AG09319 (cell line): ENCODE results near the gene ENO4.

Experiments
- DNase-seq: peaks from one replicate; pipeline ENCODE4 v3.0.0-alpha.2; 2010; ENCODE audit warnings: low read depth; ENCODE audit errors: extremely low read depth
- TF ChIP-seq, protein P1 (sequence below): IDR thresholded peaks from 2 replicates; pipeline ENCODE4 v1.5.1; 2011; ENCODE audit warnings: low read depth, mild to moderate bottlenecking, inconsistent platforms, low read length, moderate library complexity

Gene ENO4, protein sequence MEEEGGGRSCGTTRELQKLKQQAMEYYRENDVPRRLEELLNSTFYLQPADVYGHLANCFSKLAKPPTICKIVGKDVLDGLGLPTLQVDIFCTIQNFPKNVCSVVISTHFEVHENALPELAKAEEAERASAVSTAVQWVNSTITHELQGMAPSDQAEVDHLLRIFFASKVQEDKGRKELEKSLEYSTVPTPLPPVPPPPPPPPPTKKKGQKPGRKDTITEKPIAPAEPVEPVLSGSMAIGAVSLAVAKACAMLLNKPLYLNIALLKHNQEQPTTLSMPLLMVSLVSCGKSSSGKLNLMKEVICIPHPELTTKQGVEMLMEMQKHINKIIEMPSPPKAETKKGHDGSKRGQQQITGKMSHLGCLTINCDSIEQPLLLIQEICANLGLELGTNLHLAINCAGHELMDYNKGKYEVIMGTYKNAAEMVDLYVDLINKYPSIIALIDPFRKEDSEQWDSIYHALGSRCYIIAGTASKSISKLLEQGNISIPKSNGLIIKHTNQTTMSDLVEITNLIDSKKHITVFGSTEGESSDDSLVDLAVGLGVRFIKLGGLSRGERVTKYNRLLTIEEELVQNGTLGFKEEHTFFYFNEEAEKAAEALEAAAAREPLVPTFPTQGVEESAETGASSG

DNA sequence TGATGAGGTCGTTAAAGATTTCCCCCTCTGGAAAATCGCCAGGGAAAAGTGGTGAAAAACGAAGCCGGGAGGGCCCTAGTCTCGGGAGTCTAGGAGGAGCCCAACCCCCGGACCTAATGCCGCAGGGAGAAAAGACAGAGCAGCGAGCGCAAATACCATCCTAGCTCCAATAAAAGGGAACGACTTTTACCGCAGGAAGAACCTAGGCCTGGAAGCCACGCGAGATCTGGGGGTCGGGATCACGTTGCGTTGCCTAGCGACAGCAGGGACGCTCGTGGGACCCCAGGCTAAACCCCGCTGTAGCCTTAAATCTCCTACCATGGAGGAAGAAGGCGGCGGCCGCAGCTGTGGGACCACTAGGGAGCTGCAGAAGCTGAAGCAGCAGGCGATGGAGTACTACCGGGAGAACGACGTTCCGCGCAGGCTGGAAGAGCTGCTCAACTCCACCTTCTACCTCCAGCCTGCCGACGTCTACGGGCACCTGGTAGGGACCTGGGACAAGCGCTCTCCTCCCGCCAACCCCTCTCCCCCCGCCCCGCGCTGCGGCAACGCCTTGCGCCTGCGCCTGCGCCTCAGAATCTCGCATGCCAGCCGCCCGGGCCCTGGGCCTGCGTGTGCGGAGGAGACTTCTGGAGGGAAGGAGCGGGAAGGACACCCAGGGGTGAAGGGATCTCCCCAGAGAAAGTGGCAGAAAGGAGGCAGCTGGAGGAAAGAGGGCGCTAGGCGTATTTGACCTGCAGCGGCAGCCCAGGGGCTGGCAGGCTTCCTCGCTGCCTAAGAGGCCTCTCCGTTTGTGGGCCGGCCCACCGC is at the start of gene ENO4:
TSS of gene ENO4 (plus strand) at position 252 of the 810 bp plus-strand sequence. CDS start at position 320, 68 bp downstream.
- peak; percentile 35 for DNase-seq
- TF ChIP-seq, protein P1, sequence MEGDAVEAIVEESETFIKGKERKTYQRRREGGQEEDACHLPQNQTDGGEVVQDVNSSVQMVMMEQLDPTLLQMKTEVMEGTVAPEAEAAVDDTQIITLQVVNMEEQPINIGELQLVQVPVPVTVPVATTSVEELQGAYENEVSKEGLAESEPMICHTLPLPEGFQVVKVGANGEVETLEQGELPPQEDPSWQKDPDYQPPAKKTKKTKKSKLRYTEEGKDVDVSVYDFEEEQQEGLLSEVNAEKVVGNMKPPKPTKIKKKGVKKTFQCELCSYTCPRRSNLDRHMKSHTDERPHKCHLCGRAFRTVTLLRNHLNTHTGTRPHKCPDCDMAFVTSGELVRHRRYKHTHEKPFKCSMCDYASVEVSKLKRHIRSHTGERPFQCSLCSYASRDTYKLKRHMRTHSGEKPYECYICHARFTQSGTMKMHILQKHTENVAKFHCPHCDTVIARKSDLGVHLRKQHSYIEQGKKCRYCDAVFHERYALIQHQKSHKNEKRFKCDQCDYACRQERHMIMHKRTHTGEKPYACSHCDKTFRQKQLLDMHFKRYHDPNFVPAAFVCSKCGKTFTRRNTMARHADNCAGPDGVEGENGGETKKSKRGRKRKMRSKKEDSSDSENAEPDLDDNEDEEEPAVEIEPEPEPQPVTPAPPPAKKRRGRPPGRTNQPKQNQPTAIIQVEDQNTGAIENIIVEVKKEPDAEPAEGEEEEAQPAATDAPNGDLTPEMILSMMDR: no peak

GRCh38 chr10:116800286-116800929 is 48.9 kb upstream of the ENO4 start:
- DNase-seq: no peak
- TF ChIP-seq, protein P1: no peak

GRCh38 chr10:116801658-116802057 is 47.6 kb upstream of the ENO4 start:
- TF ChIP-seq, protein P1: no peak
- no peak for DNase-seq

GRCh38 chr10:116802474-116802873 is 46.8 kb upstream of the ENO4 start:
- TF ChIP-seq, protein P1: no peak
- DNase-seq: no peak

DNA sequence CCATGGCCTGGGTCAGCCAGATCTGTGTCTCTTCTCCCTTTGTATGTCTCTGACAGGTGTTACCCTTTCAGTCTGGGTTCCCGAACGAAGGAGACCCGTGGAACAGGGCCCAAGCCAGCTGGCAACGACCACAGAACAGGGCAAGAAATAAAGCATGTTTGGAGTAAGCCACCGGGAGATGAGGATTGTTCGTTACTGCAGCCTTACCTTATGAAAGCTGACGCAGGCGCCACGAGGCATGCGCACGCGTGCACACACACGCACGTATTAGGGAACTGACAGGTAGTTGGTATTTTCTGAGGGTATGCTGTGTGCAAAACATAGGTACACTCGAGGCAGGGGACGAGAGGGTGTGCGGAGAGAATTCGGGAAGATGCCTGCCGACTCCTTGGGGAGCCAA is 46.4 kb upstream of the ENO4 start:
- DNase-seq: no peak
- TF ChIP-seq, protein P1: no peak

DNA sequence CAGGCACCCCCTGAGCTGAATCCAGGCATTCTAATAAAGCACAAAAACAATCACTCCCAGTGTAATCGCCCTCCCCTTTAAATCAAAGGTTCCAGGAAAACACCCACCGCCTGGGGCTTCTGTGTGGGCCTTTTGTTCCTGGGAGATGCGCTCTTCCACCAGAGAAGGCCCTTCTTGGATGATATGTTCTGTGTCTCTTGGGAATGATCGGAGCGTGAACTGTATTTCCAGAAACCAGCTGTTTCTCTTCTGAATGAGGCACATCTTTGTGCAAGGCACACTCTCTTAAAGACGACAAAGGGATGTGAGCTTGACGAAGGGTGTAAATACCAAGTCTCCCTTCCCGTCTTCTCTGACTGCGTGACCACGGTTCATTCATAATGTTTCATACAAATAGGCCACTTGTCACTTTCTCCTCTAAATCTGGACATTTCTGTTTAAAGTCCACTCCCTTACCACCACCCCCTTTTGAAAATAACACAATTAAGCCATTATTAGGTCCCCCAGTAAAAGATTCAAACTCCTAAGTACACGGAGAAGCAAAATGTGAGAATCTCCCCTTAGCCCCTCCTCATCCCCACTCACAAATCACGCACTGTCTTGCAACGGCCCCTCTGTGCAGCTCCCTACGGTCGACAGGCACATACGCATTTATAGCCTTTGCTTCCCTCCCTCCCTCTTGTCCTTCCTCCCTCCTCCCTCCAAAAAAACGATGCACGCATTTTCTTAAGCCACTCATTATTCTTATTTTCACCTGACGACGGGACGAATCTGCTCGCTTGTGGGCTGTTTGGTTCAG is 45.6 kb upstream of the ENO4 start:
- TF ChIP-seq, protein P1: no peak
- DNase-seq: no peak
